NOMO-1 treated with DMSO at 0.1 percent for 48 hours (cell line): ENCODE results near the gene MAP1LC3B.
"Not testable (repeated sequence)": the region's sequence is repeated elsewhere in the genome, so short reads cannot be mapped to it uniquely, and the experiment has no call there.

ENCODE experiments used
- DNase-seq: peaks from one replicate; lab custom pipeline; 2025; ENCODE audit not compliant: unreplicated experiment; lab: John Stamatoyannopoulos, UW

MAP1LC3B gene

DNA sequence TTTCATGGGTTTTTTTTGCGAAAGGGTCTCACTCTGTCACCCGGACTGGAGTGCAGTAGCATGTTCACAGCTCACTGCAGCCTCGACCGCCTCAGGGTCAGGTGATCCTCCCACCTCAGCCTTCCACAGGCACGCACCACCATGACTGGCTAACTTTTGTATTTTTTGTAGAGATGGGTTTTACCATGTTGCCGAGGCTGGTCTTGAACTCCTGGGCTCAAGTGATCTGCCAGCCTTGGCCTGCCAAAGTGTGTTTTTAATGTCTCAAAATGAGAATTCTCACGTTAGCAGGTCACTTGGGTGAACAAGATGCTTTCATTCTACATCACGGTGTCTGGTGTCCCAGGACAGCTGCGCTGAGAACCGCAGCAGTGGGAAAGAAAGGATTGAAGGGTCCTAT lies 11.7 kb upstream of the MAP1LC3B start:
- DNase-seq: no peak

DNA sequence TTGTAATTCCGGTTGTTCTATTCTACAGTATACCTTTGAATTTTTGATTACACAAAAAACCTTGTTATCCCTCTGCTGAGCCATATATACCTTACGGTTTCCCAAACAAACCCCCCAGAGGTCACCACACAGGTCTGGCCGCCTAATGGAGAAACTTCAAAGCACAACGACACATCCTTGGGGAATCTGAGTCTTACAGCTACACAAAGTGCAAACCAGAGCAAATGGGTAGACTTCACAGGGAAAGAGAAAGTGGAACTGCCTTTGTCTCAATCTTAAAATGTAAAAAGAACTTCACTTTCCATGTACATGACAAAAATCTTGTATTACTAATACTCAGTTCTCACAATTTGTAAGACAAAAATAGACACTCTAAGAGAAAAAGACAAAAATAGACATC lies 11.3 kb upstream of the MAP1LC3B start:
- no peak for DNase-seq

DNA sequence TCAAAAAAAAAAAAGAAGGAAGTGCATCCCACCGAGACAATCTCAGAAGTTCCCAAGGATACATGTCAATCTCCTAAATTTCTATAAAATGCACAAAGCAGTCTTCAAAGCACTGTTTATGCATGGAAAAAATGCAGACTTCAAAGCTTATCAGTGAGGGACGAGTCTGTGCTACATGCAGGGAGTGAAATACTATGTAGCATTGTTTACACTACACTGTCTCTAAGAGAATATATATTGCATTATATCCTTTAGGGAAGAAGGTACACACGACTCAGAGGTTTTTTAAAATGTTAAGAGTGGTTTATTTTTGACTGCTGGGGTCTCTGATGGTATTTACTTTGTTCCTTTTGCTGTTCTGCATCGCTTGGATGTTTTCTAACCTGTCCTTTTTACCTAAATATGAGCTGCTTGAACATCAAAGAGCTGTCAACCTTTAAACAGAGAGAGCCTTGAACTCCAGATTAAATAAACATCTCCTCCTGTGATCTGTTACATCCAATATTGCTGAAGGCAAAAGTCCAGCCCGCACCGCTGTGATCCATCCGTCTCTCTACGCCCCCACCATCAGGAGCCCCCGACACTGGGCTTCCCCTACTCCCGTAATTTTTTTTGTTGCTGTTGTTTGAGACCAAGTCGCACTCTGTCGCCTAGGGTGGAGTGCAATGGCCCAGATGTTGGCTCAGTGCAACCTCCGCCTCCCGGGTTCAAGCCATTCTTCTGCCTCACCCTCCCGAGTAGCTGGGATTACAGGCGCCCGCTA lies 9.9 kb upstream of the MAP1LC3B start:
- no peak for DNase-seq

DNA sequence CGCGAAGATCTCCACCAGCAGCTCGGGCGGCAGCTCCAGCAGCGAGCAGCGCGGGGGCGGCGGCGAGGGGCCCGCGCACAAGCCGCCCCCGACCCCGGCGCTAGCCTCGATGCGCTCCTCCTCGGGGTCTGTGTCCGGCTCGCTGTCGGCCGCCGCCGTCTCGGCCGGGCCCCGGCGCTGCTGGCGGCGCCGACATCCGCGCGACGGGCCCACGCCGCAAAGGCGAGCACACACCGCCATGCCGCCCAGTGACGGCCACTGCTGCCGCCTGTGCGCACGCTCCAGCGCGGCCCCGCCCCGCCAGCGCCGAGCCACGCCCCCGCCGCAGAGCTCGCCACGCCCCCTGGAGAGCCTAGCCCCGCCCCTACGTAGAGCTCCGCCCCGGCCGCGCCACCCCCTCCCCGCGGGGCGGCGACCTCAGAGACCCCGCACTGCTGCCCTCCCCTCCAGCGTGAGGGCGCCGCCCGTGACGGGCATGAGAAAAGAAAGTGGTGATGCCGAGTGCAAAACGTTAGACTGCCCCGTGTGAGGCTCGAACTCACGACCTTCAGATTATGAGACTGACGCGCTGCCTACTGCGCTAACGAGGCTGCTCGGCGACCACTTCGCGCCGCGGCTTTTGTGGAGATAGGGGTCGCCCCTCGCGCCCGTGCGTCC lies 8.5 kb upstream of the MAP1LC3B start, which contains the start of gene FBXO31:
FBXO31 (minus strand) TSS at position 272 of the 657 bp plus-strand sequence; CDS start at position 240, 32 bp downstream.
- DNase-seq: peak; percentile 70

DNA sequence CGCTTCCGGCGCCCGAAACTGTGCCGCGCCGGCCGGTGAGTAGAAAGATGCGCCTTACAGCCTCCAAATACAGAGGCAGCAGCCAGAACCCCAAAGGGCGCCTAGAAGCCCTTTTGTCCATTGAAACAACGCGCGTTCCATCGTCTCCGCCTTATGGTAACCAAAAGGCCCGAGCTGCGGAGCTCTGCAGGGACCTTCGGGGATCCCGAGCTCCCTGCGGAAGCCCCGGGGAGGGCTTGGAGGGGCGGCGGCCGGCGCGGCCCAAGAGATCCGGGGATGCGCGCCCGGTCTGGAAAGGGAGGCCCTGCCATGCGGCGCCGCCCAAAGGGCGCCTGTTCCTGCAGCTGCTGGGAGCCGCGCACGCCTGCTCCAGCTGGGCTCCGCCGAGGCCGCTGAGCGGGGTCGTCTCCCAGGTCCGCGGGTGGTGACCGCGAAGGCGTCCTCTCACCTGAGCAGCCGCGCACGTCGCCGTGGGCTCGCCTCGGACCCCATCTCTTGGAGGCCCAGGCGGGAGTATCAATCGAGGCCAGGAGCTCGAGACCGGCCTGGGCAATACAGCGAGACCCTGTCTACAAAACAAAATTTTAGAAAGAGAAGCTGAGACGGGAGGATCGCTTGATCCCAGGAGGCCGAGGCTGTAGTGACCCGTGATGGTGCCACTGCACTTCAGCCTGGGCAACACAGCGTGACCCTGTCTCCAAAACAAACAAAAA lies 7.8 kb upstream of the MAP1LC3B start:
- no peak for DNase-seq

DNA sequence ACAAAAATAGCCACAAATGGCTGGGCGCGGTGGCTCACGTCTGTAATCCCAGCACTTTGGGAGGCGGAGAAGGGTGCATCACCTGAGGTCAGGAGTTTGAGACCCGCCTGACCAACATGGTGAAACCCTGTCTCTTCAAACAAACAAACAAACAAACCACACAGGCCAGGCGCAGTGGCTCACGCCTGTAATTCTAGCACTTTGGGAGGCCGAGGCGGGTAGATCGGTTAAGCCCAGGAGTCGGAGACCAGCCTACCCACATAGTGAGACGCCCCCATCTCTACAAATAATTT lies 7.3 kb upstream of the MAP1LC3B start:
- DNase-seq: not testable (repeated sequence)

DNA sequence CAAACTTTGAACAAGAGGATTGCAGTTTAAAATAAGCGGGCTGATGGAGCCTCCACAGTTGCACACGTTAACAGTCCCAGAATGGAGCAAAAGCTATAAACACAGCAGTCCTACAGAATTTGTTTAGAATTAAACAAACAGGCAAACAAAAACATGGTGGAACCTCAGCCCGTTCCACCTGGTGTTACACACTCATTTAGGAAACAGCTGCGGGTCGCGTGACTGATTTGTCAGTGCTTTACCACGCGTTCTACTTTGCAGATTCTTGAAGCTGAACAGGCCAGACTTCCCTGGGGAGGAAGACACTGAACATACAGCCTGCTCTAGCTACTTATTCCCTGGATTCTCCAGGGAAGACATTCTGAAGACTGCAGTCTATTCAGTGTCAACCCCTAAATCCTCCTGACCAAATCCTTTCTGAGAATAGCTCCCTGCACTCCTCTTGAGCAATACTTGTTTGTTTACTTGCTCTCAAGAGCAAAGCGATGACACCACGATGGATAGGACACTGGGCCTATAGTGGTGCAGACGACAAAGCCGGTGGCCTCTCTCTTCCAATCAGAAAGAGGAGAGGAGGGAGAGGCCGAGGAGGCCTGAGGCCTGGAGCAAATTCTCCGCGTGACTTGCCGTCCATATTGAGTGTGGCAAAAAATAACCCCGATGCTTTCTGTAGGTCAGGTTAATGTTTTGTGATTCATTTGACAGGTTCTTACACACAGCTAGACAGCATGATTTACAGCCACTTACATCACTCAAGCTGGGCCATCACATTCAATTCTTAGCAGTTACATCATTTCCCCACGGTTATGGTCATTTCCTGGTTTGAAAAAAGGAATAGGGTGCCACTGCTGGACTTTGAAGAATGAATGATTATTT lies 4.0 kb upstream of the MAP1LC3B start:
- DNase-seq: peak; percentile 99

DNA sequence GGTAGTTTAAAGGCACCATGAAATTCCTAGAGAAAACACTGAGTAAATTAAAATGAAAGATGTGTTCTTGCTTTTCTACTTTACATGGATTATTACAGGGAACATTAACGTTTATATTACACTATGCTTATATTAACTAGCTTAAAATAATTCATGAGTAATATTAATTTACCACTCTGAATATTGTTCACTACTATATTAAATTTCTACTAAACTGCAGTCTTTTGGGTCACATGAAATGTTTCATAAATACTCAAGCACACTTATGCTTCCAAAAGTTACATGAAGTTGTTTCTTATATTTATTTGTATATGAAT lies 3.4 kb upstream of the MAP1LC3B start:
- no peak for DNase-seq

DNA sequence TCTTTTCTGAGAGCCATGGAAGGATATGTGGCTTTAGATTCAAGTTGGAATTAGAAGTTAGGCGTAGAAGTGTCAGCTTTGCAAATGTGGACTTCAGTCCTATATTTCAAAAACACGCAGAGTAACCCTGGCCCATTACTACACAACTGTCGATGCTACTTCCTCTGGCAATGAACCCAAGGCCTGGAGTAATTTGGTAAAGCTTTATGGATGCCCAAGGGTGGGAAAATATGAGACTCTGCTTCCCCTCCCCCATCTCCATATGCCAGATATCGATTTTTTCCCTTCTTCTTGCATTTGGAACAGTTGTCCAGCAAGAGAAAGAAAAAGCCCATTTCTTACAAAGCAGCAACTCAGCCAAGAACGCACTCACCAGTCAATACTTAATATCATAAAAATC lies 2.9 kb upstream of the MAP1LC3B start:
- DNase-seq: no peak

DNA sequence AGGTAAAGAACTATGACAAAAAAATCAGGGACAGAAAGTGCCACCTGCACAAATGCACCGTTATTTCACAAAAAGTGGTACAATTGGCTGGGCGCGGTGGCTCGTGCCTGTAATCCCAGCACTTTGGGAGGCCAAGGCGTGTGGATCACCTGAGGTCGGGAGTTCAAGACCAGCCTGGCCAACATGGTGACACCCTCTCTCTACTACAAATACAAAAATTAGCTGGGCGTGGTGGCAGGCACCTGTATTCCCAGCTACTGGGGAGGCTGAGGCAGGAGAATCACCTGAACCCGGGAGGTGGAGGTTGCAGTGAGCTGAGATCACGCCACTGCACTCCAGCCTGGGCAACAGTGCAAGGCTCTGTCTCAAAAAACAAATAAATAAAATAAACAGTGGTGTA lies 2.2 kb upstream of the MAP1LC3B start:
- not testable (repeated sequence) for DNase-seq

DNA sequence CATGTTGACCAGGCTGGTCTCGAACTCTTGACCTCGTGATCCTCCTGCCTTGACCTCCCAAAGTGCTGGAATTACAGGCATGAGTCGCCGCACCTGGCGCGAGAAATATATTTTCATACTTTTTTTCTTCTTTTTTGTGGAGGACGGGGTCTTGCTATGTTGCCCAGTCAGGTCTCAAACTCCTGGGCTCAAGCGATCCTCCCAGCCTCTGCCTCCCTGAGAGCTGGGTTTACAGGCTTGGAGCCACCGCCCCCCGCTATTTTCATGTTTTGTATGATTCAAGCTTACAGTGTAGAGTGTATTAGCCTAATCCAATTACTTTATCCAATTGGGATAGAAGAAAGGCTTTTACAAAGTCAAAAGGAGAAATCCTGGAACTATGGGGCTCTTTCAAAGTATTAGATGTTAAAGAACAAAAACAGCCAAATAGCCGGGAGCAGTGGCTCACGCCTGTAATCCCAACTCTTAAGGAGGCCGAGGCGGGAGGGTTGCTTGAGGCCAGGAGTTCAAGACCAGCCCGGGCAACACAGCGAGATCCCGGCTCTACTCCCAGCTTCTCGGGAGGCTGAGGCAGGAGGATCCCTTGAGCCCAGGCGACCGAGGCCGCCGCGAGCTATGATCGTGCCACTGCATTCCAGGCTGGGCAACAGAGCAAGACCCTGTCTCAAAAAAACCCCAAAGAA lies 1.4 kb upstream of the MAP1LC3B start:
- DNase-seq: no peak

DNA sequence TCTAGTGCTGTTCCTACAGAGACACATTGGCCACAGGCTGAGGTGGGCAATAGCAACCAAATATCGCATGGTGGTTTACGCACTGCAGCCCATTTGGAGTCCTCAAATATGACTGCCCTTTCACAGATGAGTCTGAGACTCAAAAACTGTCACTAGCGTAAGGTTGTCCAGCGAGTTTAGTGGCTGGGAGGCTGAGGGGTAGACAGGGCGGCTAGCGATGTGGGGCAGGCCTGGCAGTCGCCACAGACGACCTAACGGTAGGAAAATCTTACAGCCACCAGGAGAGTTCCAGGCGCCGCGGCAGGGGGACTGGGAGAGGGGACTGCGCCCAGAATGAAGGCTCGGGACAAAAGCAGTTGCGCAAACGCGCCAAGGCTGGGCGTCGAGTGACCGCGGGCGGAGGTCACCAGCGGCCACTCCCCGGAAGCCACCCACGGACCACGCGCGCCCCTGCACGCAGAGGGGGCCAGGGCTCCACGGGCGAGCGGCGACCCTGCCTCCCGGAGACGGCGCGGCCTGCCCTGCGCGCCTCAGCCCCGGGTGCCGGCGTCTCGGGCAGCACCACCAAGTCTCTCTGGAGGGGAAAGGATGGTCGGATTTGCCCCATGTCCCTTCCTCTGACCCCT lies 699 bp upstream of the MAP1LC3B start:
- no peak for DNase-seq

DNA sequence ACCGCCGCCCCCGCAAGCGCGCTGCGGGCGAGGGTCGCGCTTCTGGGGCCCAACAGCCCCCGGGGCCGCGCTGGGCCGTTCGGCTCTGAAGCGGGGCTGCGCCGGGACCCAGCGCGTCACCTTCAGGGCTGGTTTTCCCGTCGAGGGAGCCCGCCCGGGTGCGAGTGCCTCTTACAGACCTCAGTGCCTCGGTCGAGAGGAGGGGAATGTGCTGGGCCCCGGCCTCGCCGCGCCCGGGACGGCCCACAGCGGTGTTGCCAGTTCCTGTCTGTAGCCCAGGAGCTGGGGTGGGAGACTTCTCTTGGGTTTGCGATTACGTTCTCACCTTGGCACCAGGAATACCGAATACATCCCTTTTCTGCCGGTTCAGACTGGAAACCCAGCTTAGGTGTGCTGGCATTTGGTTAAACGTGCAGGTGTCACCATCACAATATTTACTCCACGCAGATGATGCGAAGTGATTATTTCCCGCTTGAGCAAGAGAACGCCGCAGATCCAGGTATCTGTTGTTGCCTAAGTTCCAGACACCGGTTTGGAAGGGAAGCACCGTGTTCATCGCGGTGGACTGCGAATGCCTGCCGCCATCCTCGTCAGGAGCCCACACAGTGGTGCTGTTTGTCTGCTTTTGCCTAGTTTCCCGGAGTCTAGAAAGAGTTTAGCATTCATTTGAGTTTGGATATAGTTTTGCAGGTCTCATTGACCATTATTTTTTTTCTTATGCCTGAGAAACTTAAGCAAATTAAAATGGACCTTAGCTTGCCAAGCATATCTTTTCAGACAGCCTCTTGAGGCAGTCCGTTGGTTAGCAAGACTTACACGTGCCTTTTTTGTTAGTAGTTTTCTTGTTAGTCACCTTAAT lies 914 bp downstream of the MAP1LC3B start:
- peak; percentile 54 for DNase-seq

DNA sequence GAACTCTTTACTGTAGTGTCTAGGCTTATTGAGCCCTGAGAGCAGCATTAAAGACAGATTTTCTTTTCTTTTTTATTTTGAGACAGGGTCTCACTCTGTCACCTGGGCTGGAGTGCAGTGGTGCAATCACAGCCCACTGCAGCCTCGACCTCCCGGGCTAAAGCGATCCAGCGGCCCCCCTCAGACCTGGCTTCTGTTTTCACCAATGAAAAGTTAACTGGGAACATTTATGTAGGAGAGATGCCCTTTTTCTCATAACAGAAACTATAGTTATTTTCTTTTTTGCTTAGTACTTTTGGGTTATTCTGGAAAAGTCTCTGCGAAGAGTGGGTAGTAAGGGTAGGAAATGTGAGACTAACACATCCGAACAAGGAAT lies 1.5 kb downstream of the MAP1LC3B start:
- DNase-seq: no peak

DNA sequence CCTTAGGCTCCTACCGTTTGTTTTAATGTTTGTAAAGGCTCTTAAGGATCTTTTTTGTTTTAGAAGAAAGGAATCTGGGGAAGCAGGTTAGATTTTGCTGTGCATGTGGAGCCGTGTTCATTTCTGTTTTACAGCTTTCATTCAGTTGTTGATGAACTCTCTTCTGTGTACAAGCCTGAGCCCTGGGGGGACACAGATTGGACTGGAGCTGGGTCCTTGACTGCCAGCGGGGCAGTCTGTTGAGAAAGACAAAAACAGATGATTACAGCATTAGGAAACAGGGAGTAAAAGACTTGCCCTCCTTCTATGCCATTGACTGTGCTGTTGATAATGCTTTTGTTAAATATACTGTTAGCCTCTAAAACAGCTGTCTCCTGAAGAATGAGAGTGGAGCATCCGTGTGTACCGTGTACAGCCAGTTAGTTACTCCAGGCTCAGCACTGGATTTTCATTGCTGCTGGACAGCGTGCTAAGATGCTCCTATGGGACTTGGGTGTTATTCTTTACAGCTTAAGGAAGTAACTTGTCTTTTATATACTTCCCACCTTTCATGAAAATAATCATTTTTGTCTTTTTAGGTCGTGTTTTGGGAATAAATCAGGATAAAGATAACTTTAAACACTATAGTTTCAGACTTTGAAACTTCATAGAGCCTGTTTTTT lies 3.2 kb downstream of the MAP1LC3B start:
- no peak for DNase-seq

DNA sequence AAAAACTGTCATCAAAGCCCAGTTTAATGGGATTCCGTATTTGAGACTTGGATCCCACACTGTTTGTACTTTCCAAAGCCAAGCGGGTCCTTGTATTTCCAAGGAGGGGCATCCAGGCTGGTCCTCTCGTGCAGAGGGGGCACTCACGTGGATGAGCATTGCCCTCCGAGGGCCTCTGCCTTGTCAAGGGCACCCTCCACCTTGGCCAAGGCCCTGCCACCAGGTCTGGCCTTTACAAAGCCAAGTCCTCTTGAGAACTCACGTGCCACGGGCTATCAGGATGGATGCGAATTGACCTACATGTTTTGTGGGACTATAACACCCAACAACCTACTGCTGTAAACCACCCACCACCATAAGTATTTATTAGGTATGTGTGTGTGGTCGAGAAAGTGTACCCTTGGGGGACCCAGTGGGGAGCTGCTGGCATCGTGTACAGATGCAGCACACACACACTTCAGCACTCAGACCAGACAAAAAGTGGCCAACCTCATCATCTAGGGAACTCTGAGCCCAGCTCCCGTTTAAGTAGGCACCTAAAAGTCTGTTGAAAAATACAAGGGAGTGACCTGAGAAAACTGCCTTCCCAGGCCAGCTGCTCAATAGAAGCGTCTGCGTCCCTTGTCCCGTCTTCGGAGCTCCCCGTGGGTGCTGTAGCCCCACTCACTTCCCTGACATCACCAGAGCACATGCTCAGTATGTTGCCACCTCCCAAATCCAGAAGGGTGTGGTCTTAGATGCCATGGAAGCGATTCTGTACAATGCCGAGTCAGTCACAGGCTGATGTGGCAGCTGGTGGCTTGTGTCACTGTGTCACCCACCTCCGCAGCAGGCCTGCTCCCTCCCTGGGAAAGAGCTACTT lies 12.9 kb downstream of the MAP1LC3B start:
- DNase-seq: no peak

DNA sequence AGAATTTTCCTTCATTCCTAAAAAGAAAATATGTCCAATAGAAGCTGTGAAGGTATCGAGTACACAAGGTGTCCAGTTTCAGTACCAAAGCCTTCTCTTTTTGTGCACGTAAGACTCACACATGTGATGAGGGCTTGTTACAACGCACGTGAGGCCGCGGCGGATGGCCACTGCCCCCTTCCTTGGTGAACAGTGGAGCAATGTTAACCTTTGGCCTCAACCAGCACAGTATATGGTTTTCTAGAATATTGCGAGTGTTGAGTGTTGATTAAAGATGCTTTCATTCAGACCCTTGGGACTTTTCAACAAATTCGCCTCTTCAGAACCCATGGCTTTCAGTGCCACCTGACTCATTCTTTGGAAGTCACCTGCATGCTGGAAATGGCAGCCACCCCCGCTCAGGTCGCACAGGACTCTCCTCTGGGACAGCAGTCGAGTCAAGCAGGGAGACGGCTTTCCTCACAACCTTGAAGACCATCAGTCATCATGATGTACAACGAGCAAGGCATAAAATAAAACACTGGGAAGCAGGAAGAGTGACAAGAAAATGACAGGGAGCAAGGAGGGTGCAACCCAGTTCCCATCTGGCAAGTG lies 14.5 kb downstream of the MAP1LC3B start:
- DNase-seq: no peak
